GM10266 (cell line): ENCODE measurements around the gene CCDC112.
A peak's percentile ranks its signal among the peaks of the same experiment; 100 is the strongest.

Source experiments
- DNase-seq: peaks from one replicate; pipeline ENCODE4 v3.0.0; 2012; ENCODE audit errors: extremely low spot score
- CTCF ChIP-seq: IDR thresholded peaks from 2 replicates; pipeline ENCODE4 v1.5.1; 2012; ENCODE audit warnings: mild to moderate bottlenecking, low read depth; ENCODE audit not compliant: control insufficient read depth, insufficient read depth; ENCODE audit errors: missing control alignments

Gene CCDC112

GRCh38 chr5:115317736-115318135 lies 21.3 kb upstream of the CCDC112 start:
- TF ChIP-seq CTCF, result no peak
- no peak for DNase-seq

GRCh38 chr5:115317320-115317719 lies 20.9 kb upstream of the CCDC112 start:
- DNase-seq, result no peak
- TF ChIP-seq CTCF, result no peak

- DNase-seq, result no peak
- TF ChIP-seq CTCF, result no peak
These were observed 17.2 kb upstream of the CCDC112 start for GRCh38 chr5:115313632-115314031.

- no peak for TF ChIP-seq CTCF
- DNase-seq, result no peak
These were observed 16.6 kb upstream of the CCDC112 start for GRCh38 chr5:115313052-115313451.

- TF ChIP-seq CTCF, result peak; percentile 44
- peak; percentile 20 for DNase-seq
These were observed 13.4 kb upstream of the CCDC112 start for GRCh38 chr5:115309751-115310370.

- DNase-seq, result no peak
- TF ChIP-seq CTCF, result no peak
These were observed 12.4 kb upstream of the CCDC112 start for GRCh38 chr5:115308815-115309214.

- no peak for DNase-seq
- no peak for TF ChIP-seq CTCF
These were observed 9.6 kb upstream of the CCDC112 start for GRCh38 chr5:115306011-115306536.
